B cell (primary cell): ENCODE data around the gene FLAD1. TPM values are rescaled to one million over a fixed set of nuclear protein-coding genes. Genes with fewer than 3 reads are reported as not detected.

Source experiments
- ATAC-seq: fragments of 200-7000 bp; cut with Tn5 transposase; one replicate; pipeline ENCODE4 v1.10.0; 2021; ENCODE audit warnings: low read depth, mild to moderate bottlenecking, moderate number of reproducible peaks, moderate library complexity
- CTCF ChIA-PET: fragments of 350-600 bp; sonication (Branson Sonifier 250); formaldehyde crosslinking; loops from one replicate; lab custom pipeline; 2021; ENCODE audit warnings: antibody characterized with exemption, inconsistent platforms; lab: Charles Lee
- POLR2A ChIA-PET: fragments of 350-600 bp; sonication (Branson Sonifier 250); formaldehyde crosslinking; loops from one replicate; lab custom pipeline; 2021; ENCODE audit warnings: antibody characterized with exemption; lab: Charles Lee
- DNase-seq: peaks from one replicate; pipeline ENCODE4 v3.0.0; 2013
- H2AFZ ChIP-seq: 2 replicates; pipeline ENCODE4 v1.6.1; 2012; ENCODE audit warnings: mild to moderate bottlenecking, low read depth, low read length; ENCODE audit not compliant: insufficient read depth, poor library complexity, severe bottlenecking
- H3K27ac ChIP-seq, 2 donors: 1 replicate in 1 of 2; 2 replicates in 1 of 2; pipeline ENCODE4 v1.5.1; 2012 to 2013; ENCODE audit warnings: low read length in 2 of 2, mild to moderate bottlenecking in 2 of 2, moderate library complexity in 1 of 2
- H3K27me3 ChIP-seq, 4 experiments: fragments of 200-600 bp in 1 of 4; sonication (generic) in 1 of 4; replicated peaks in 1 of 4; 1 replicate in 2 of 4; 2 replicates in 2 of 4; pipeline versions ENCODE4 v1.6.1 to v1.7.0; 2013 to 2016; ENCODE audit warnings: low read length in 3 of 4, mild to moderate bottlenecking in 2 of 4, mixed read lengths in 1 of 4, moderate library complexity in 1 of 4; ENCODE audit not compliant: insufficient read depth in 4 of 4, control insufficient read depth in 3 of 4; ENCODE audit errors: control extremely low read depth in 1 of 4
- H3K36me3 ChIP-seq, 2 experiments: replicated peaks in 1 of 2; 1 replicate in 1 of 2; 2 replicates in 1 of 2; pipeline versions ENCODE4 v1.6.1 to v1.7.1; 2013; ENCODE audit warnings: low read length in 1 of 2; ENCODE audit not compliant: insufficient read depth in 2 of 2, control insufficient read depth in 1 of 2; ENCODE audit errors: control extremely low read depth in 1 of 2, extremely low read depth in 1 of 2
- H3K4me1 ChIP-seq, 2 donors: fragments of 200-600 bp in 1 of 2; sonication (generic) in 1 of 2; 1 replicate in 1 of 2; 2 replicates in 1 of 2; pipeline versions ENCODE4 v1.5.1 to v1.6.1; 2013 to 2017; ENCODE audit warnings: low read length in 2 of 2; ENCODE audit not compliant: control insufficient read depth in 2 of 2, insufficient read depth in 2 of 2
- H3K4me2 ChIP-seq: replicated peaks from 2 replicates; pipeline ENCODE3; 2012; ENCODE audit warnings: mild to moderate bottlenecking, low read depth, low read length; ENCODE audit not compliant: poor library complexity, severe bottlenecking
- H3K4me3 ChIP-seq, 5 experiments: fragments of 200-600 bp in 1 of 5; sonication (generic) in 1 of 5; 1 replicate in 3 of 5; 2 replicates in 2 of 5; pipeline versions ENCODE4 v1.5.1 to v1.7.0; 2011 to 2016; ENCODE audit warnings: low read length in 4 of 5, mild to moderate bottlenecking in 4 of 5, low read depth in 2 of 5, control low read depth in 1 of 5, moderate library complexity in 1 of 5; ENCODE audit not compliant: insufficient read depth in 1 of 5; ENCODE audit errors: control extremely low read depth in 1 of 5, extremely low read depth in 1 of 5
- H3K79me2 ChIP-seq: fragments of 200-600 bp; sonication (generic); one replicate; pipeline ENCODE4 v1.6.0; 2016; ENCODE audit warnings: low read length; ENCODE audit not compliant: control insufficient read depth, insufficient read depth
- H3K9ac ChIP-seq: fragments of 200-600 bp; sonication (generic); 2 replicates; pipeline ENCODE4 v1.6.1; 2017; ENCODE audit warnings: mild to moderate bottlenecking, low read length, moderate library complexity
- H3K9me3 ChIP-seq, 3 donors: one replicate each; pipeline versions ENCODE4 v1.6.1 to v1.7.1; 2013; ENCODE audit warnings: low read length in 2 of 3; ENCODE audit not compliant: control insufficient read depth in 2 of 3, insufficient read depth in 1 of 3; ENCODE audit errors: control extremely low read depth in 1 of 3
- H4K20me1 ChIP-seq: 2 replicates; pipeline ENCODE4 v1.6.0; 2012; ENCODE audit warnings: mild to moderate bottlenecking, low read length; ENCODE audit not compliant: insufficient read depth, control insufficient read depth, poor library complexity, severe bottlenecking
- H3K27ac Mint-ChIP-seq: one replicate; pipeline ENCODE4 v1.8.0; 2021; ENCODE audit warnings: mixed read lengths
- H3K27me3 Mint-ChIP-seq: one replicate; pipeline ENCODE4 v1.8.0; 2021; ENCODE audit warnings: mixed read lengths
- H3K4me1 Mint-ChIP-seq: one replicate; pipeline ENCODE4 v1.8.0; 2021; ENCODE audit warnings: mixed read lengths
- H3K4me3 Mint-ChIP-seq: one replicate; pipeline ENCODE4 v1.8.0; 2021; ENCODE audit warnings: mixed read lengths
- H3K9me3 Mint-ChIP-seq: one replicate; pipeline ENCODE4 v1.8.0; 2022; ENCODE audit warnings: mixed read lengths; ENCODE audit not compliant: insufficient read depth
- CTCF ChIP-seq: fragments of 200-600 bp; IDR thresholded peaks from one replicate; pipeline ENCODE4 v1.8.0; 2022; ENCODE audit warnings: antibody characterized with exemption, mild to moderate bottlenecking
- EZH2 ChIP-seq: IDR thresholded peaks from 2 replicates; pipeline ENCODE4 v1.6.1; 2012; ENCODE audit warnings: borderline replicate concordance, low read depth, mild to moderate bottlenecking, moderate library complexity, low read length; ENCODE audit not compliant: insufficient read depth, poor library complexity, severe bottlenecking
- WGBS: methylation state at CpG from one replicate; pipeline ENCODE4 v1.1.5; 2013; ENCODE audit warnings: missing lambda C conversion rate; ENCODE audit not compliant: insufficient coverage; 5-methylcytosine and 5-hydroxymethylcytosine counted together
- intact Hi-C: fragments of 100-400 bp; cut with micrococcal nuclease; formaldehyde crosslinking; loops from one replicate; pipeline ENCODE4 v1.10.0; 2022
- polyA plus RNA-seq: library from polyadenylated mRNA; depleted of rRNA; stranded (reverse); fragments of >200 nt; gene quantifications from 2 replicates; pipeline ENCODE4 v1.2.3, GENCODE V29; 2012
- total RNA-seq, 2 donors: library from RNA; stranded (reverse); fragments of 120-200 nt in 1 of 2; gene quantifications; 1 replicate in 1 of 2; 2 replicates in 1 of 2; pipeline versions ENCODE4 v1.2.3 to v1.2.4, GENCODE V29; 2013 to 2022

The FLAD1 gene
- total and polyA plus RNA-seq, 2 donors (not counting 1 experiment from before 2014, with no cell fraction given): 51.4 to 83.0 TPM

- intact Hi-C loops: no loop called here
- peaks cover 0 to 41% of the 10 kb centered on the region in 2 experiments for H3K36me3 ChIP-seq
- H3K27me3 Mint-ChIP-seq: no peaks in the 10 kb centered on the region
- peaks cover 23% of the 10 kb centered on the region for H3K4me1 Mint-ChIP-seq
- peaks cover 58% of the 10 kb centered on the region for H3K79me2 ChIP-seq
- H3K4me1 ChIP-seq: peaks cover 12 to 19% of the 10 kb centered on the region in 2 donors
- no peaks in the 10 kb centered on the region for H3K9me3 ChIP-seq
- CTCF ChIA-PET: interaction anchor here (1.2 to 9.8 kb wide), 6 partner anchors 11 to 74 kb away, joined by 3 to 72 read pairs (median 4); no protein-coding TSS in a partner anchor
- H3K27ac Mint-ChIP-seq: no peak overlapping the region
- POLR2A ChIA-PET: interaction anchor here (0.7 to 1.3 kb wide), 3 partner anchors 12 to 1043 kb away, joined by 3 to 8 read pairs (median 4); partner anchors contain the start of gene PBXIP1
- WGBS: 95% methylated on average over 5 of the region's 6 CpGs
- TF ChIP-seq EZH2 (no peak), CTCF (no peak)
- no peak overlapping the region for H3K9ac ChIP-seq
- peaks cover 42% of the 10 kb centered on the region for H4K20me1 ChIP-seq
- H3K4me2 ChIP-seq: no peak overlapping the region
- H3K27ac ChIP-seq: no peak overlapping the region
- no peak overlapping the region for H3K4me3 ChIP-seq
- DNase-seq (no peak), ATAC-seq (no peak)
- no peaks in the 10 kb centered on the region for H3K9me3 Mint-ChIP-seq
- H3K27me3 ChIP-seq: no peaks in the 10 kb centered on the region
- H3K4me3 Mint-ChIP-seq: no peak overlapping the region
- H2AFZ ChIP-seq: no peak overlapping the region
These were observed 4.2 kb downstream of the FLAD1 start for GRCh38 chr1:154987326-154987725.
